Measurements from ENCODE around the gene NIF3L1. TPM values are rescaled to one million over a fixed set of nuclear protein-coding genes. Genes with fewer than 3 reads are reported as not detected.
"Not testable (repeated sequence)": the region's sequence is repeated elsewhere in the genome, so short reads cannot be mapped to it uniquely, and the experiment has no call there.

The NIF3L1 gene
- total RNA-seq, 2 donors from 2014 or later, result 26.7 to 38.4 TPM

DNA sequence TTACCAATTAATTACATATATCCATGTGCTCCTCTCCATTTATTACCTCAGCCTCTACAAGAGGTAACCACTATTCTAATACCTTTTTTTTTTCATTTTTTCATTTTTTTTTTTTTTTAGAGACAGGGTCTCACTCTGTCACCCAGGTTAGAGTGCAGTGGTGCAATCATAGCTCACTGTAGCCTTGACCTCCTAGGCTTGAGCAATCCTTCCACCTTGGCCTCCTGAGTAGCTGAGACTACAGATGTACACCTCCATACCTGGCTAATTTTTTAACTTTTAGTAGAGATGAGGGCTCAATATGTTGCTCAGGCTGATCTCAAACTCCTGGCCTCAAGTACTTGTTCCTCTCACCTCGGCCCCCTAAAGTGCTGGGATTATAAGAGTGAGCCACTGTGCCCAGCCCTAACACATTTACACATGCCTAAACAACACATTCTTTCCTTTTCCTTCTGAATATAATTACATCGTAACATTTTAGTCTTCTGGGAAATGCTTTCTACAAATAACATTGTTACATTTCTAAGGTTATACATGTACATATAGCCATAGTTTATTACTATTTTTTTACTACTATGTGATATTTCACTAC is 10.8 kb upstream of the NIF3L1 start:
- no peaks in the 10 kb centered on the region for H3K4me1 ChIP-seq
- H3K9ac ChIP-seq (ENCODE audit: low read depth in 2 of 2, low read length in 2 of 2), result no peak overlapping the region
- no peak for DNase-seq
- no peaks in the 10 kb centered on the region for H3K27me3 ChIP-seq
- H3K9me3 ChIP-seq, result no peaks in the 10 kb centered on the region
- intact Hi-C loops (cut with DNase I), result no loop called here
- no peak overlapping the region for H3K4me3 ChIP-seq
- no peak overlapping the region for H3K27ac ChIP-seq
- no peaks in the 10 kb centered on the region for H3K36me3 ChIP-seq
- TF ChIP-seq, protein P1, sequence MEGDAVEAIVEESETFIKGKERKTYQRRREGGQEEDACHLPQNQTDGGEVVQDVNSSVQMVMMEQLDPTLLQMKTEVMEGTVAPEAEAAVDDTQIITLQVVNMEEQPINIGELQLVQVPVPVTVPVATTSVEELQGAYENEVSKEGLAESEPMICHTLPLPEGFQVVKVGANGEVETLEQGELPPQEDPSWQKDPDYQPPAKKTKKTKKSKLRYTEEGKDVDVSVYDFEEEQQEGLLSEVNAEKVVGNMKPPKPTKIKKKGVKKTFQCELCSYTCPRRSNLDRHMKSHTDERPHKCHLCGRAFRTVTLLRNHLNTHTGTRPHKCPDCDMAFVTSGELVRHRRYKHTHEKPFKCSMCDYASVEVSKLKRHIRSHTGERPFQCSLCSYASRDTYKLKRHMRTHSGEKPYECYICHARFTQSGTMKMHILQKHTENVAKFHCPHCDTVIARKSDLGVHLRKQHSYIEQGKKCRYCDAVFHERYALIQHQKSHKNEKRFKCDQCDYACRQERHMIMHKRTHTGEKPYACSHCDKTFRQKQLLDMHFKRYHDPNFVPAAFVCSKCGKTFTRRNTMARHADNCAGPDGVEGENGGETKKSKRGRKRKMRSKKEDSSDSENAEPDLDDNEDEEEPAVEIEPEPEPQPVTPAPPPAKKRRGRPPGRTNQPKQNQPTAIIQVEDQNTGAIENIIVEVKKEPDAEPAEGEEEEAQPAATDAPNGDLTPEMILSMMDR (IDR thresholded peaks at IDR 0.05), result no peak

DNA sequence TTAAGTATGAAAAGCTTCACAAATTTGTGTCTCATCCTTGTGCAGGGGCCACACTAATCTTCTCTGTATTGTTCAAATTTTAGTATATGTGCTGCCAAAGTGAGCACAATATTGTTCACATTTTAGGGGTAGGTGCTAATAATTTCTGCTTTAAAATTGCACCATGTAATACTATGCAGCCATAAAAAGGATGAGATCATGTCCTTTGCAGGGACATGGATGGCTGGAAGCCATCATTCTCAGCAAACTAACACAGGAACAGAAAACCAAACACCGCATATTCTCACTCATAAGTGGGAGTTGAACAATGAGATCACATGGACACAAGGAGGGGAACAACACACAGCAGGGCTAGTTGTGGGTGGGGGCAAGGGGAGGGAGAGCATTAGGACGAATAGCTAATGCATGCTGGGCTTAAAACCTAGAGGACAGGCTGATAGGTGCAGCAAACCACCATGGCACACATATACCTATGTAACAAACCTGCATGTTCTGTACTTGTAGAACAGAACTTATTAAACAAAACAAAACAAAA is 7.4 kb upstream of the NIF3L1 start:
- intact Hi-C loops (cut with DNase I); H3K9me3 ChIP-seq; H3K36me3 ChIP-seq; H3K9ac ChIP-seq (ENCODE audit: low read depth in 2 of 2, low read length in 2 of 2); H3K4me3 ChIP-seq; H3K27ac ChIP-seq; H3K27me3 ChIP-seq; H3K4me1 ChIP-seq; DNase-seq: not testable (repeated sequence)

DNA sequence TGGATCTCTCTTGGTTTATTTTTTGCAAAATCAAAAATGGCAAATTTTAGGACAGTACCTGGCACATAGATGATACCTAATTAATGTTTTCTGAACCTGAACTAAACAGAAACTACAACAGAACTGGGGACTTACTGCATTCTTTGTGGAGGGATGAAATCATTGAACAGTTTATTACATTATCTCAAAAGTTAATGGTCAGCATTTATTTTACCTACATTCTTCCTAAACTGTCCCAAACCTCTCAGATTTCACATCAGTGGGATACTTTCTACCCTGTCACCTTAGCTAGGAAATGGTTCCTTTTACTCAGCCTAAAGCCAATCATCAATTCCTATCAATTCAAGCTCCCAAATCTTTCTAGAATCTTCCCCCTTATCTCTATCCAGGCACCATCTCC is 10.3 kb downstream of the NIF3L1 start:
- intact Hi-C loops (cut with DNase I), result no loop called here
- Histone ChIP-seq H3K9me3 (no peaks in the 10 kb centered on the region), H3K36me3 (no peaks in the 10 kb centered on the region), H3K4me3 (no peak overlapping the region), H3K4me1 (no peaks in the 10 kb centered on the region), H3K27me3 (no peaks in the 10 kb centered on the region), H3K9ac (ENCODE audit: low read depth in 2 of 2, low read length in 2 of 2) (no peak overlapping the region), H3K27ac (no peak overlapping the region)
- TF ChIP-seq, protein P1 (IDR thresholded peaks at IDR 0.05), result no peak
- no peak for DNase-seq

DNA sequence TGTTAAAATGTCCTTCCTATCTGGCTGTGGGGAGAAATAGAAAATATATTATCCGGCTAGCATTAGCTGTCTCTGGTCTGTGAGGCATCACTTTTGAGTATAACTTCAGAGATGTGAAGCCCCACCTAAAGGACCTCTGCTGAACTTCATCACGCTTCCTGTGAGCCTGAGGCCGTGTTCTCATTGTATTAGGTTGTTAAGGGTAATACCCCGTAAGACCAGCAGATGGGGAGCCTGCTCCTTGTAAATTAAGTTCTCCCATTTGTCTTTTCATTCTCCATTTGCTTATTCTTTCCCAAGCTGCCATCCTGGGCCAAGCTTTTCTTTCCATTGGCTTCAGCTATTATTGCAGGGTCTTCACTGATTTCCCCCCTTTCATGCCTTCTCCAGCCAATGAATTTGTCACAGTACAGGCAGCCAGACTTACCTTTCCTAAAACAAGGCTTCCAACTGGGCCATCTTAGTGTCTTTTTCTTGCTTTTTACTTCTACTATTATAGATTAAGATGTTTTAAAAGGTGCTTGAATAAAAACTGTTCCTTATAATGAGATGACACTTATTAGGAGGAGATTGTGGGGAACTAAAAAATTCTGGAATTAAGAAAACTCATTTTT is 12.4 kb downstream of the NIF3L1 start:
- no peaks in the 10 kb centered on the region for H3K9me3 ChIP-seq
- H3K27ac ChIP-seq, result no peak overlapping the region
- intact Hi-C loops (cut with DNase I), result loop anchor here (5.0 kb wide), 2 partner anchors 166 to 276 kb away; no protein-coding TSS in a partner anchor
- peak; percentile 71 for DNase-seq
- no peaks in the 10 kb centered on the region for H3K27me3 ChIP-seq
- TF ChIP-seq, protein P1 (IDR thresholded peaks at IDR 0.05), result peak; percentile 80
- no peaks in the 10 kb centered on the region for H3K4me1 ChIP-seq
- no peak overlapping the region for H3K9ac ChIP-seq (ENCODE audit: low read depth in 2 of 2, low read length in 2 of 2)
- no peaks in the 10 kb centered on the region for H3K36me3 ChIP-seq
- no peak overlapping the region for H3K4me3 ChIP-seq

DNA sequence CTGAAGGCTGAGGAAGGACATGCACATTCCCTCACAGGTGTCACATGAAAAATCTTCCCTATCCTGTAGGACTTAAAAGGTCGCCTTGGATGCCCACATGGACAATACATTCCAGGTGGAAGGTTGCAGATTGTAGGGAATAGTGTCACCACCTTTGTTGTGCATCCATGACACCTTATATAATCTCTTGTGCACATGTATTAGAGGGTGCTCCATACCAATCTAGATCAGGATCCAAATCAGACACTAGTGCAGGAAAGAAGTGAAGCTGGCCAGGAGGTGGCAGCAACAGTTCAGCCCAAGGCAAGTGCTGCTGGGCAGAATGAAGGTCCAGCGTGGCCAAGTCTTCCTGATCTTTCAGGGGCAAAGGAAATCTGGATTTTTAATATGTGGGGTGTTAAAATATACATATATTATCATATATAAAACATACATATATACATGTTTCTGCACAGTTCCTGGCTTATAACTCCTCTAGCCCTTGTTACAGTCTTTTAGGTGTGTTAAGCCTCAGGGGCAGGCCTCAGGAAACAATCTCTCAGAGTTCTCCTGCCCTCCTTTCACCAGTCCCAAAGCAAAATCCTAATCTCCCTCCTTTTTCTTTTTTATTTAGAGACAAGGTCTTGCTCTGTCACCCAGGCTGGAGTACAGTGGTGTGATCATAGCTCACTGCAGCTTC is 16.6 kb downstream of the NIF3L1 start:
- intact Hi-C loops (cut with DNase I), result loop anchor here (5.0 kb wide), 2 partner anchors 52 to 257 kb away; no protein-coding TSS in a partner anchor
- H3K27ac ChIP-seq, result no peak overlapping the region
- H3K4me1 ChIP-seq, result no peaks in the 10 kb centered on the region
- H3K4me3 ChIP-seq, result no peak overlapping the region
- no peaks in the 10 kb centered on the region for H3K36me3 ChIP-seq
- TF ChIP-seq, protein P1 (IDR thresholded peaks at IDR 0.05), result peak; percentile 57
- H3K9me3 ChIP-seq, result no peaks in the 10 kb centered on the region
- no peaks in the 10 kb centered on the region for H3K27me3 ChIP-seq
- H3K9ac ChIP-seq (ENCODE audit: low read depth in 2 of 2, low read length in 2 of 2), result no peak overlapping the region
- DNase-seq, result peak; percentile 81

Measured in colonic mucosa (tissue), 4 donors.